ENCODE measurements around the gene SLC3A2. TPM values are rescaled to one million over a fixed set of nuclear protein-coding genes. Genes with fewer than 3 reads are reported as not detected.

SLC3A2 gene
- total and polyA plus RNA-seq, 8 donors, result 131 to 228 (median 180) TPM

DNA sequence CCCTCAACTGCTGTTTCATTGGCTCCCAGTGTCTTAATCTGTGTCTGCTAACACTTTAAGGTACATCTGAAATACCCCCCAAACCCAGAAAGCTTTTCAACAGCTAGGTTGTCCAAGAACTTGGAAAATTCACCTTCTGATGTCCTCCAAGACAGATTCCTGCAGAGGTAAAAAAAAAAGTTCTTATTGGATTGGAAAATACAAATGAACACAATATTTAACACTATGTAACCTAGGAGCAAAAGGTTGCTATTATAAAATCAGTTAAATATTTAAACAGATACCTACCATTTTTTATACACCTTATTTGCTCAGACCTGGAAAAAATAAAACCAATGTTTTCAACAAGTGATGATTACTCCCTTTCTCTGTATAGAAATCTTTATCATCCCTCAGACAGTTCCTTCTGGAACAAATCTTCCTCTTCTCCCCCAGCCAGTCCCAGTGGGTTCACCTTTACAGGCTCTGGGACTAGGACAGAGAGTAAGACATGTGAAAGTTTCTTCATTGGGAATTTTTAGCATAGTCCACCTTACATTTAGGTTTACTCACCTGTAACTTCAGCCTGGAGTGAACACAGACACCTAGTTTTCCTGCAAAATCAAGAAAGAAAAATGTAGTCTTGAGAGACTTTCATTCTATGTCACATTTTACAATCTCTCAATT, 28.0 kb upstream of the SLC3A2 start:
- Histone ChIP-seq H3K27ac (no peak overlapping the region), H3K36me3 (peaks cover 4 to 39% of the 10 kb centered on the region in 2 donors), H3K4me3 (peak overlapping the region in 1 of 2 donors; percentile 81), H3K9me3 (no peaks in the 10 kb centered on the region), H3K27me3 (no peaks in the 10 kb centered on the region), H3K4me1 (peaks cover 13 to 57% of the 10 kb centered on the region in 2 donors)
- no peak for ATAC-seq
- TF ChIP-seq, protein P1, sequence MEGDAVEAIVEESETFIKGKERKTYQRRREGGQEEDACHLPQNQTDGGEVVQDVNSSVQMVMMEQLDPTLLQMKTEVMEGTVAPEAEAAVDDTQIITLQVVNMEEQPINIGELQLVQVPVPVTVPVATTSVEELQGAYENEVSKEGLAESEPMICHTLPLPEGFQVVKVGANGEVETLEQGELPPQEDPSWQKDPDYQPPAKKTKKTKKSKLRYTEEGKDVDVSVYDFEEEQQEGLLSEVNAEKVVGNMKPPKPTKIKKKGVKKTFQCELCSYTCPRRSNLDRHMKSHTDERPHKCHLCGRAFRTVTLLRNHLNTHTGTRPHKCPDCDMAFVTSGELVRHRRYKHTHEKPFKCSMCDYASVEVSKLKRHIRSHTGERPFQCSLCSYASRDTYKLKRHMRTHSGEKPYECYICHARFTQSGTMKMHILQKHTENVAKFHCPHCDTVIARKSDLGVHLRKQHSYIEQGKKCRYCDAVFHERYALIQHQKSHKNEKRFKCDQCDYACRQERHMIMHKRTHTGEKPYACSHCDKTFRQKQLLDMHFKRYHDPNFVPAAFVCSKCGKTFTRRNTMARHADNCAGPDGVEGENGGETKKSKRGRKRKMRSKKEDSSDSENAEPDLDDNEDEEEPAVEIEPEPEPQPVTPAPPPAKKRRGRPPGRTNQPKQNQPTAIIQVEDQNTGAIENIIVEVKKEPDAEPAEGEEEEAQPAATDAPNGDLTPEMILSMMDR (IDR thresholded peaks at IDR 0.05), result no peak
- no peak for DNase-seq
- intact Hi-C loops (cut with DNase I), result loop anchor here in 1 of 2 donors (10.0 kb wide), 1 partner anchor 58 kb away; the partner anchor contains the start of gene TMEM223

DNA sequence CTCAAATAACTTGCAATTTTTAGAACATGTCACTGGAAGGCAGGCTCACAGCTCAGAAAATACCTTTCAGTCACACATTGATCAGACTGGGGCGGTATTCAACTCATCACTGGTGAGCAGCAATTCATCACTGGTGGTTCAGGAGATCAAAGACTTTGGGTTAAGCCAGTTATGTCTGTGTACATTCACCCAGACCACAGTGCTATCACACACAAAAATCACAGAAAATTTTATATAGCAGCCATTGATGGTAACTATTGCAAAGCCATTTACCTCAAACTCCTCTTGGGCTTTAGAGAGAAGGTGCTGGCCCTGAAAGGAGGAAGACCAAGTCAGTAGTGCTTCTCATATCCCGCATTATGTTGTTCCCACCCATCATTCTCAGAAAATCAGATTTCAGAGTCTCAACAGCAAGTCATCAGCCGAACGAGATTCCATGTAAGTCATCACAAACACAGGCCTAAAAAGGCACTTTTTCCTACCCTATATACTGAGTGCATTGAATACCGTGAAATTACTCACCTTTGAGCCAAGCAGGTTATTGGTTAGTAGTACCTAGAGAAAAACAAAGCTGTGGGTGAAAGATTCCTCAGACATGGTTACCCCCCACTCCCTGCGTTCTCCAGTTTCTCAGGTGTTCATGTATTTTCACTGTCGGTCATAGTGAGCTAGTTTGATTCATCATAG, 27.3 kb upstream of the SLC3A2 start:
- Histone ChIP-seq H3K4me3 (peak overlapping the region; percentile 65 to 81), H3K36me3 (peaks cover 4 to 39% of the 10 kb centered on the region in 2 donors), H3K9me3 (no peaks in the 10 kb centered on the region), H3K27me3 (no peaks in the 10 kb centered on the region), H3K27ac (no peak overlapping the region), H3K4me1 (peaks cover 17 to 63% of the 10 kb centered on the region in 2 donors)
- TF ChIP-seq, protein P1 (IDR thresholded peaks at IDR 0.05), result no peak
- ATAC-seq (no peak), DNase-seq (no peak)
- intact Hi-C loops (cut with DNase I), result loop anchor here in 1 of 2 donors (10.0 kb wide), 1 partner anchor 59 kb away; the partner anchor contains the start of gene TMEM223

DNA sequence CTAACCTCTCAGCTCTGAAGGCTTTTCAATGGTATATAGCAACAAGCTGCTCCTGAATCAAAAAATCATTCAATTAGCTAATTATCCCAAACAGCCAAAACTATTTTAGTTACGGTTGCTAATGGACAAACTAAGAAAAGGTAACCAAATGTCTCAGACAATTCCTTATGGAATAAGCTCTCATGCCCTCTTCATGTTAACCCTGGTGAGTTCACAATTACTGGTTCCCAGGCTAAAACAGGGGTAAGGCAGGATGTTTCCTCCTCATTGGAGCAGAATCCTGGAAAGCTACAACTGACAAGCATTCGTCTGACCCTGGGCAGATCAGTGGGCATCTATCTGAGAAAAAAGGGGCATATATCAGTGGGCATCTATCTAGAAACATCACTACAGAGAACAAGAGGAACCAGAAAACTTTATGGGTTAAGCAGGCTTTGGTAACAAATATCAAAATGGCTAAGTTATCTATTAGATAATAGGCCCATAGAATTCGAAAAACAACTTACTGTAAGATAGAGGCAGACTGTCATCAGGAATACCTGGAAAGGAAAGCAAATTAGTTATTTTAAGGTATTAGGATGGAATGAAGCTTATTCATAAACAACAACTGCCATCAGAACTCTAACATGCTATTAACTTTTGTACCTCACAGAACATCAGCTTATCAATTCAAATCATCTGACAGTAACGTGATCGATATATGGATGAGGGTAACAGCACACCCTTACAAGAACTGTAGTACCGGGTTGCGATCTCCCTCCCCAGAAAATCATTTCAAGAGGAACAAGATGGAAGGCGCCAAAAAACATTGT, 26.5 kb upstream of the SLC3A2 start:
- peak overlapping the region in 1 of 2 donors; percentile 82 for H3K27ac ChIP-seq
- no peak for ATAC-seq

DNA sequence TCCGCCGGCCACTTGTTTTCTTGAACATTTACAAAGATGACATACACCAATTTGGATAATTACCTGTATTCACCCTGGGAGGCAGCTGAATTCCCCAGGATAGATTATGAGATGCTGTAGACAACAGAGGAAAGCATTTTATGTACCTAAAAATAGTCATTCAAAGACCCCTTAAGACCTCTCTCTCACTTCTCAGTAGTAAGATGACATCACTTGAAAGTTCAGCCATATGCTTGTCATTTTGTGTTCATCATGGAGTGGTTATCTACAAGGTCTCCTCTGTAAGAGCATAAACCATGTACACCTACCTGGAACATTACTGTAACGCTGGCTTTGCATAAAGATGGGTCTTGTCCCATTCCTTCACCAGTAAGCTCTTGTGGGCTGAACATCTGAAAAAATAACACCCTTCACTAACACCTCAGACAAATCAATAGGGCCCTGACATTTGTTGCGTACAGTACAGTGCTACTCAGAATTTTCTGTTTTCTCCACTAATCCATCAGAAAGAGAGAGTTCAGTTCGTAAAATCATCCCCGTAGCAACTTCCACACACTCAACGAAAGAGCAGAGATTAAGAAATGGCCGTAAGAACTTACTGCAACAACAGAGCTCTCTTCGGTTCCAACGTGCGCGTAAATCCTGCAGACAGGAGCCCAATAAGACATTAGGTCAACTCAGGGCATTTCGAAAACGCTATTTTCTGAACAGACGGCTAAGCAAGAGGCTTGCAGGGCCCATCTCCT, 25.7 kb upstream of the SLC3A2 start:
- intact Hi-C loops (cut with DNase I), result loop anchor here in 1 of 2 donors (10.0 kb wide), 1 partner anchor 60 kb away; the partner anchor contains the start of gene TMEM223
- no peaks in the 10 kb centered on the region for H3K27me3 ChIP-seq
- peaks cover 4 to 39% of the 10 kb centered on the region in 2 donors for H3K36me3 ChIP-seq
- peak overlapping the region; percentile 65 to 81 for H3K4me3 ChIP-seq
- peaks cover 17 to 63% of the 10 kb centered on the region in 2 donors for H3K4me1 ChIP-seq
- H3K27ac ChIP-seq, result peak overlapping the region; percentile 45 to 82
- DNase-seq (no peak), ATAC-seq (no peak)
- TF ChIP-seq, protein P1 (IDR thresholded peaks at IDR 0.05), result no peak
- no peaks in the 10 kb centered on the region for H3K9me3 ChIP-seq

More for the DNA sequence above, 26.5 kb upstream of the SLC3A2 start:
- no peaks in the 10 kb centered on the region for H3K9me3 ChIP-seq
- TF ChIP-seq, protein P1 (IDR thresholded peaks at IDR 0.05), result no peak
- intact Hi-C loops (cut with DNase I), result loop anchor here in 1 of 2 donors (10.0 kb wide), 1 partner anchor 59 kb away; the partner anchor contains the start of gene TMEM223
- peak overlapping the region; percentile 65 to 81 for H3K4me3 ChIP-seq
- no peak for DNase-seq
- H3K4me1 ChIP-seq, result peaks cover 17 to 63% of the 10 kb centered on the region in 2 donors
- H3K36me3 ChIP-seq, result peaks cover 4 to 39% of the 10 kb centered on the region in 2 donors
- no peaks in the 10 kb centered on the region for H3K27me3 ChIP-seq

Measured in left lung (tissue), 10 donors.